HFF-Myc (cell line): ENCODE data around the gene GRHL3.
A peak's percentile ranks its signal among the peaks of the same experiment; 100 is the strongest.

Experiments used
- DNase-seq: peaks from one replicate; pipeline ENCODE4 v3.0.0-alpha.2; 2011; ENCODE audit warnings: low read depth; ENCODE audit errors: extremely low read depth
- H3K4me3 ChIP-seq: replicated peaks from 2 replicates; pipeline ENCODE4 v1.5.1; 2011; ENCODE audit warnings: low read depth, mild to moderate bottlenecking, control low read depth, low read length
- CTCF ChIP-seq: IDR thresholded peaks from 2 replicates; pipeline ENCODE4 v1.5.1; 2012; ENCODE audit warnings: mild to moderate bottlenecking, low read depth, low read length, control low read depth; ENCODE audit errors: missing control alignments

The GRHL3 gene

GRCh38 chr1:24364975-24365678, 46.0 kb downstream of the GRHL3 start:
- DNase-seq = peak; percentile 60
- TF ChIP-seq CTCF = no peak
- H3K4me3 ChIP-seq = no peak overlapping the region

GRCh38 chr1:24366707-24367106, 47.5 kb downstream of the GRHL3 start:
- DNase-seq = no peak
- TF ChIP-seq CTCF = no peak
- H3K4me3 ChIP-seq = no peak overlapping the region

DNA sequence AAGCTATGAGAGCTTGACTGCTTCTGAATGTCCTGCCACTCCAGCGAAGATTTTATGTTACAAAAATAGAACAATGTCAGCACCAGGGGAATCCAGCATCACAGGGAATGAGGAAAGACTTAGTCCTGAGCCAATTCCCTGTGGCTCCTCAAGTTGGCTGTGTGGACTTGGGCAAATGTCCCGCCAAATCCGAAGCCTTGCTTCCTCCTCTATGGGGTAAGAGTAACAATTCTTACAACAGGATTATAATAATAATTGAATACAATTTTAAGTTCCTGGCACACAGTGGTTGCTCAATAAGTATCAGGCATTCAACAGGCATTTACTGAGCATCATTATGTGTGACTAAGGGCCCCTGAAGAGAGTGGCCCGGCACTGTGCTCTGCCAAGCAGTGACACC, 50.0 kb downstream of the GRHL3 start:
- H3K4me3 ChIP-seq = no peak overlapping the region
- no peak for TF ChIP-seq CTCF
- DNase-seq = no peak

DNA sequence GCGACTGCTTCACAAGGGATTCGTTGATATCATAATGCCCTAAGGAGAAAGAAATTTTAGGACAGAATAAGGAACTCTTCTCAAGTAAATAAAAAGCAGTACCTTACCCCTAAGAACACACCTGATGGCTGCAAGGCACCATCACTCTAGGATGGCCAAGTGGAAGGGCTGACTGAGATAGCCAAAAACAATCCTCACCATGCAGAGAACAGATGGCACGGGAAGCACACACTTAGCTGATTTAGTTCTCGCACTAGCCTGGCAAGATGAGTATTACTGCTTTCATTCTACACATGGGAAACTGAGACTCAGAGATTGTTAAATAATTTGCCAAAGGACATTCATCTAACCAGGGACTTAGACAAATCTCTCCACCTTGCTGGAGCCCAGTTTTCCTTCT, 50.6 kb downstream of the GRHL3 start:
- no peak overlapping the region for H3K4me3 ChIP-seq
- no peak for TF ChIP-seq CTCF
- DNase-seq = no peak

DNA sequence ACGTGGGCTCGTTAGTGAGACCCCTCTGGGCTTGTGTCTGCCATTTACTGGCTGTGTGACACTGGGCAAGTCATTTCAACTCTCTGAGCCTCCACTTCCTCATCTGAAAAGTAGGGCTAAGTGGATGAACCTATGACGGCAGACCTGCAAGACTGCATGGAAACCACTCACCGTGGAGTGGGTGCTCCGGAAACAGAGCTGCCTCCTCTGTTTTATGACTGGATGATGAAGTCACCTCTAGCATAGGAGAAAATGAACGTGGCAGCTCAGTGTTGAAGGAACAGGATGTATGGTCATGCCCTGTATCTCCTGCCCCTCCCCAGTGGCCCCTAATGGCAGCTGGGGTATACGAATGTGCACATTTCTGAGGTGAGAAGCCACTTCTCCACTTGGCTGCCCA, 53.9 kb downstream of the GRHL3 start:
- no peak for DNase-seq
- no peak for TF ChIP-seq CTCF
- no peak overlapping the region for H3K4me3 ChIP-seq

DNA sequence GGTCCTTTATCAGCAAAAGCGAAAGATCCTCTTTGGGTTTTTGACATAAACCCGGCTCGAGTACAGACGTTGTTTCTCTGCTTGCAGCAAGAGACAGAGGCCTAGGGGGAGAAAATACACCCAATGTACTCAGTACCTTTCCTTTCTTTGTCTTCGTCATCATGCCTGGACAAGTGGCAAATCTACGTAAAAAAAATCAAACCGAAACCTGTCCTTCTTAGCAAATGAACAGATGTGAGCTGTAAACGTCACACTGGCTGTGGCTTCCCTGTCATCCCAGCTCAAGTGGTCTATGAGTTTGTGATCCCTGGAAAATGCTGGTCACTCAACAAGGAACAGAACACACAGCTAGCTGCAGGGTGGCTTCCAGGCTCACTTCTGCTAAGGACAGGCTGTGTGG, 54.6 kb downstream of the GRHL3 start:
- no peak overlapping the region for H3K4me3 ChIP-seq
- DNase-seq = no peak
- no peak for TF ChIP-seq CTCF
